ENCODE measurements around the gene CFAP161.

CFAP161 gene

GRCh38 chr15:81146006-81146405 lies 11.9 kb downstream of the CFAP161 start:
- Histone ChIP-seq H4K20me1 (ENCODE audit: insufficient read depth, low read length) (no peaks in the 10 kb centered on the region), H2AFZ (ENCODE audit: low read depth, low read length) (no peak overlapping the region), H3K4me1 (ENCODE audit: insufficient read depth, low read length) (peaks cover 2% of the 10 kb centered on the region; the same call in 1 of the 2 replicates), H3K4me2 (ENCODE audit: insufficient read depth, low read length) (no peak overlapping the region), H3K4me3 (ENCODE audit: low read depth in 1 of 2, low read length in 2 of 2) (no peak overlapping the region), H3K79me2 (ENCODE audit: insufficient read depth, low read length) (no peaks in the 10 kb centered on the region), H3K36me3 (ENCODE audit: insufficient read depth, low read length) (no peaks in the 10 kb centered on the region), H3K9me3 (ENCODE audit: insufficient read depth, low read length, severe bottlenecking) (no peaks in the 10 kb centered on the region), H3K27me3 (ENCODE audit: insufficient read depth, low read length, poor library complexity) (no peaks in the 10 kb centered on the region), H3K27ac (ENCODE audit: low read length) (no peak overlapping the region), H3K9ac (ENCODE audit: low read depth, low read length) (no peak overlapping the region)
- TF ChIP-seq CTCF (IDR thresholded peaks at IDR 0.05; ENCODE audit: borderline replicate concordance, extremely low read depth, low read length, poor library complexity, severe bottlenecking) (no peak), EZH2 (IDR thresholded peaks at IDR 0.05; ENCODE audit: borderline replicate concordance, low read depth, low read length, severe bottlenecking) (no peak)
- DNase-seq (no peak), ATAC-seq (ENCODE audit: insufficient read depth, low read depth) (no peak)

- H3K4me3 ChIP-seq (ENCODE audit: low read depth in 1 of 2, low read length in 2 of 2): no peak overlapping the region
- H3K4me1 ChIP-seq (ENCODE audit: insufficient read depth, low read length): peaks cover 2% of the 10 kb centered on the region; the same call in 1 of the 2 replicates
- TF ChIP-seq EZH2 (IDR thresholded peaks at IDR 0.05; ENCODE audit: borderline replicate concordance, low read depth, low read length, severe bottlenecking) (no peak), CTCF (IDR thresholded peaks at IDR 0.05; ENCODE audit: borderline replicate concordance, extremely low read depth, low read length, poor library complexity, severe bottlenecking) (no peak)
- no peaks in the 10 kb centered on the region for H3K36me3 ChIP-seq (ENCODE audit: insufficient read depth, low read length)
- no peaks in the 10 kb centered on the region for H3K27me3 ChIP-seq (ENCODE audit: insufficient read depth, low read length, poor library complexity)
- H3K9ac ChIP-seq (ENCODE audit: low read depth, low read length): no peak overlapping the region
- no peak overlapping the region for H3K4me2 ChIP-seq (ENCODE audit: insufficient read depth, low read length)
- H3K27ac ChIP-seq (ENCODE audit: low read length): no peak overlapping the region
- H4K20me1 ChIP-seq (ENCODE audit: insufficient read depth, low read length): no peaks in the 10 kb centered on the region
- H2AFZ ChIP-seq (ENCODE audit: low read depth, low read length): no peak overlapping the region
- no peaks in the 10 kb centered on the region for H3K9me3 ChIP-seq (ENCODE audit: insufficient read depth, low read length, severe bottlenecking)
- no peaks in the 10 kb centered on the region for H3K79me2 ChIP-seq (ENCODE audit: insufficient read depth, low read length)
- ATAC-seq (ENCODE audit: insufficient read depth, low read depth) (no peak), DNase-seq (no peak)
These were observed 12.4 kb downstream of the CFAP161 start for GRCh38 chr15:81146466-81146865.

GRCh38 chr15:81151389-81151788 lies 17.3 kb downstream of the CFAP161 start:
- no peak for TF ChIP-seq EZH2 (IDR thresholded peaks at IDR 0.05; ENCODE audit: borderline replicate concordance, low read depth, low read length, severe bottlenecking)
- TF ChIP-seq CTCF (IDR thresholded peaks at IDR 0.05; ENCODE audit: borderline replicate concordance, extremely low read depth, low read length, poor library complexity, severe bottlenecking): no peak
- no peaks in the 10 kb centered on the region for H4K20me1 ChIP-seq (ENCODE audit: insufficient read depth, low read length)
- no peaks in the 10 kb centered on the region for H3K27me3 ChIP-seq (ENCODE audit: insufficient read depth, low read length, poor library complexity)
- H3K36me3 ChIP-seq (ENCODE audit: insufficient read depth, low read length): no peaks in the 10 kb centered on the region
- H3K27ac ChIP-seq (ENCODE audit: low read length): no peak overlapping the region
- DNase-seq (no peak), ATAC-seq (ENCODE audit: insufficient read depth, low read depth) (no peak)
- no peak overlapping the region for H3K9ac ChIP-seq (ENCODE audit: low read depth, low read length)
- H2AFZ ChIP-seq (ENCODE audit: low read depth, low read length): no peak overlapping the region
- H3K4me1 ChIP-seq (ENCODE audit: insufficient read depth, low read length): no peaks in the 10 kb centered on the region
- no peak overlapping the region for H3K4me3 ChIP-seq (ENCODE audit: low read depth in 1 of 2, low read length in 2 of 2)
- no peak overlapping the region for H3K4me2 ChIP-seq (ENCODE audit: insufficient read depth, low read length)
- H3K9me3 ChIP-seq (ENCODE audit: insufficient read depth, low read length, severe bottlenecking): no peaks in the 10 kb centered on the region
- no peaks in the 10 kb centered on the region for H3K79me2 ChIP-seq (ENCODE audit: insufficient read depth, low read length)

DNA sequence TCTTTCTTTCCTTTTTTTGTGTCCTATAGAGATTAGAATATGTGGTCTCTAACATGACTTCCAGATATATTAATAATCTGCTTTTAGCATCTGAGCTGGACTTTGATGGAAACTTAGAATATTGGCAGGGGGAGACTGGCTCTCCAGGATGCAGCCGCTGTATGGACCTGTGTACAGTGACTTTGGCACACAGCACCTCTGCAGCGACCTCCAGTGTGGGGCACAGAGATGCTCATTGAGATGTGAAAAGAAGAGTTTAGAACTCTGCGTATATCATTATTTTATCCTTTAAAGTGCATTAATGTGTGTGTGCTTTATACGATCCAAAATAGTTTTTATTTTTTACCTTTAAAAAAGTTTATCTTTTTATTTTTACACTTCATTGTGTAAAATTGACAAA lies 18.3 kb downstream of the CFAP161 start:
- H3K27ac ChIP-seq (ENCODE audit: low read length): no peak overlapping the region
- H2AFZ ChIP-seq (ENCODE audit: low read depth, low read length): no peak overlapping the region
- H3K9me3 ChIP-seq (ENCODE audit: insufficient read depth, low read length, severe bottlenecking): no peaks in the 10 kb centered on the region
- H3K79me2 ChIP-seq (ENCODE audit: insufficient read depth, low read length): no peaks in the 10 kb centered on the region
- H3K4me2 ChIP-seq (ENCODE audit: insufficient read depth, low read length): no peak overlapping the region
- H3K4me3 ChIP-seq (ENCODE audit: low read depth in 1 of 2, low read length in 2 of 2): no peak overlapping the region
- no peak overlapping the region for H3K9ac ChIP-seq (ENCODE audit: low read depth, low read length)
- TF ChIP-seq CTCF (IDR thresholded peaks at IDR 0.05; ENCODE audit: borderline replicate concordance, extremely low read depth, low read length, poor library complexity, severe bottlenecking): peak; percentile 11
- TF ChIP-seq EZH2 (IDR thresholded peaks at IDR 0.05; ENCODE audit: borderline replicate concordance, low read depth, low read length, severe bottlenecking): no peak
- DNase-seq: no peak
- no peaks in the 10 kb centered on the region for H3K4me1 ChIP-seq (ENCODE audit: insufficient read depth, low read length)
- ATAC-seq (ENCODE audit: insufficient read depth, low read depth): no peak
- H3K27me3 ChIP-seq (ENCODE audit: insufficient read depth, low read length, poor library complexity): no peaks in the 10 kb centered on the region
- H4K20me1 ChIP-seq (ENCODE audit: insufficient read depth, low read length): no peaks in the 10 kb centered on the region
- H3K36me3 ChIP-seq (ENCODE audit: insufficient read depth, low read length): no peaks in the 10 kb centered on the region
